Left kidney (tissue), 8 donors: Measurements from ENCODE around the gene ICAM1. TPM values are rescaled to one million over a fixed set of nuclear protein-coding genes. Genes with fewer than 3 reads are reported as not detected.
"Not testable (repeated sequence)": the region's sequence is repeated elsewhere in the genome, so short reads cannot be mapped to it uniquely, and the experiment has no call there.

Source experiments
- DNase-seq: peaks from one replicate; pipeline ENCODE4 v3.0.0-alpha.2; 2013
- long read RNA-seq, 8 donors: transcript quantifications; one replicate each; lab custom pipeline, GENCODE V29; 2026
- polyA plus RNA-seq: library from polyadenylated mRNA; unstranded; fragments of 120-200 nt; gene quantifications from one replicate; pipeline ENCODE4 v1.2.1, GENCODE V29; 2013; ENCODE audit not compliant: insufficient read length

The ICAM1 gene
- polyA plus RNA-seq = 4.7 TPM
- long read RNA-seq, donor 1, partial matches to known transcripts = 0 of 2 reads
- long read RNA-seq, donor 1, other reads (novel, unspliced or antisense) = 0 of 2 reads
- long read RNA-seq, donor 2 = 0 reads
- long read RNA-seq, donor 3, partial matches to known transcripts = 0 of 2 reads
- long read RNA-seq, donor 3, other reads (novel, unspliced or antisense) = 0 of 2 reads
- long read RNA-seq, donor 4 = 0 reads
- long read RNA-seq, donor 5, partial matches to known transcripts = 0 of 1 reads
- long read RNA-seq, donor 5, other reads (novel, unspliced or antisense) = 0 of 1 reads
- long read RNA-seq, donor 6, partial matches to known transcripts = 0 of 4 reads
- long read RNA-seq, donor 6, other reads (novel, unspliced or antisense) = 0 of 4 reads
- long read RNA-seq, donor 7, partial matches to known transcripts = 0 of 2 reads
- long read RNA-seq, donor 7, other reads (novel, unspliced or antisense) = 0 of 2 reads
- long read RNA-seq, donor 8, partial matches to known transcripts = 0 of 1 reads
- long read RNA-seq, donor 8, other reads (novel, unspliced or antisense) = 0 of 1 reads

GRCh38 chr19:10270616-10271394 is at the start of gene ICAM1:
ICAM1 (plus strand) TSS chr19:10271120; CDS start chr19:10271160, 40 bp downstream.
- no peak for DNase-seq

GRCh38 chr19:10222201-10222890 is 48.6 kb upstream of the ICAM1 start:
- no peak for DNase-seq

GRCh38 chr19:10223488-10224213 is 47.3 kb upstream of the ICAM1 start:
- no peak for DNase-seq

- DNase-seq = no peak
These were observed 46.6 kb upstream of the ICAM1 start for GRCh38 chr19:10224337-10224736.

GRCh38 chr19:10226021-10226375 is 44.9 kb upstream of the ICAM1 start:
- no peak for DNase-seq

- peak; percentile 85 for DNase-seq
These were observed 44.4 kb upstream of the ICAM1 start for GRCh38 chr19:10226376-10227025.

GRCh38 chr19:10227026-10227971 is 43.6 kb upstream of the ICAM1 start:
- DNase-seq = peak; percentile 68

- DNase-seq = no peak
These were observed 42.5 kb upstream of the ICAM1 start for GRCh38 chr19:10228393-10228792.

- no peak for DNase-seq
These were observed 42.0 kb upstream of the ICAM1 start for GRCh38 chr19:10228920-10229319.

GRCh38 chr19:10230173-10230860 is 40.6 kb upstream of the ICAM1 start:
- peak; percentile 45 for DNase-seq

- DNase-seq = peak; percentile 83
These were observed 39.9 kb upstream of the ICAM1 start, which contains the start of gene S1PR2 for GRCh38 chr19:10230861-10231611. S1PR2 (minus strand) TSS chr19:10231331; CDS start chr19:10224905, 6,426 bp downstream.

GRCh38 chr19:10231612-10232228 is 39.2 kb upstream of the ICAM1 start:
- DNase-seq = no peak

GRCh38 chr19:10233946-10234345 is 37.0 kb upstream of the ICAM1 start:
- no peak for DNase-seq

GRCh38 chr19:10235003-10235402 is 35.9 kb upstream of the ICAM1 start:
- DNase-seq = no peak

GRCh38 chr19:10235409-10235808 is 35.5 kb upstream of the ICAM1 start:
- not testable (repeated sequence) for DNase-seq

GRCh38 chr19:10237702-10238101 is 33.2 kb upstream of the ICAM1 start:
- DNase-seq = no peak

- DNase-seq = peak; percentile 56
These were observed 32.6 kb upstream of the ICAM1 start for GRCh38 chr19:10238172-10238783.
